ENCODE measurements around the gene GEN1. TPM values are rescaled to one million over a fixed set of nuclear protein-coding genes. Genes with fewer than 3 reads are reported as not detected.

GEN1 gene
- total and polyA plus RNA-seq, 10 of the 15 experiments (the other 5 are each of a cell fraction or from before 2014, with no cell fraction given) = 6.0 to 49.6 (median 36.0) TPM

DNA sequence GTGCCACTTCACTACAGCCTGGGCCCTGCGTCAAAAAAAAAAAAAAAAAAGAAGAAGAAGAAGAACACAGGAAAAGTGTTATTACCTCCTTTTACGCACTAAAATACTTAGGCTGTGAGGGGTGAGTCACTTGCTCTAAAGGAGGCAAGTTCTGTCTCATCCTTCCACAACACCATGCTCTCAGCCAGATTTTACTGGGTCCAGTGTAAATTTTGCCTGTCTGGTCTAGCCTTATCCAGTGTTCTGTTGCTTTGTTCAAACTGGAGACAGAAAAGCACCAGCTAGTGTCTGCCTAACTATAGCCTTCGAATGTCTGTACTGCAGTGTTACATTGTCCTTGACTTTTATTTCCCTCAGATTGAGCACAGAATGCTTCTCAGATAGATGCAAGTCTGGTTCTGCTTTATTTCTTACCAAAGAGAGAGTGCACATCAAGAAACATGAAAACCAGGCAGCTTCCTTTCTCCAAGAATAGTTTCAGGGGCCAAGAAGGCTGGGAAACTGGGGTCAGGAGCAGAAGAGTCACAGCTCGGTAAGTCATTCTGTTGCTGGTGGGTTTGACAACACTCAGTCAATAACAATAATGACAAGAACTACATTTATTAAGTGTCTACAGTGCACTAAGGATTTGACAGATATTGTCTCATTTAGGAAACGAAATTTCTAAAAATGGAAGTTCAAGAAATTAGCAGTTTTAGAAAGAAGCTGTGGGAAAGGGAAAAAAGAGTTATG, 59.2 kb downstream of the GEN1 start:
- WGBS (ENCODE audit: insufficient coverage, insufficient replicate concordance, low lambda C conversion rate, missing lambda C conversion rate) = 2% methylated on average over 4 of the region's 5 CpGs
- DNase-seq (ENCODE audit: low read depth, low spot score) (no peak), ATAC-seq (peak; percentile 63), FAIRE-seq (peak; percentile 44)
- CTCF ChIA-PET = interaction anchor here (0.8 to 5.9 kb wide), 11 partner anchors 9 to 747 kb away, joined by 3 to 68 read pairs (median 5); partner anchors contain the start of genes GEN1 and RDH14
- Histone ChIP-seq H3K9me3 (replicated peaks; ENCODE audit: control insufficient read depth, insufficient read depth, low read length) (no peaks in the 10 kb centered on the region), H3K4me1 (ENCODE audit: control insufficient read depth, insufficient read depth, low read length) (peaks cover 36% of the 10 kb centered on the region), H2AFZ (ENCODE audit: control insufficient read depth, low read depth, low read length) (peak overlapping the region; percentile 35), H3K4me3 (0 out of 2 replicates have a peak overlapping the region, but pooled peaks have one; percentile 11), H3K79me2 (ENCODE audit: control insufficient read depth, insufficient read depth, low read length) (no peaks in the 10 kb centered on the region), H3K36me3 (ENCODE audit: control insufficient read depth in 2 of 2, insufficient read depth in 2 of 2, low read length in 1 of 2) (no peaks in the 10 kb centered on the region), H4K20me1 (ENCODE audit: control insufficient read depth, insufficient read depth) (no peaks in the 10 kb centered on the region), H3K9ac (ENCODE audit: control insufficient read depth, insufficient read depth, low read length) (peak overlapping the region; percentile 16), H3K27ac (ENCODE audit: control insufficient read depth, insufficient read depth) (peak overlapping the region; percentile 81), H3K4me2 (ENCODE audit: control insufficient read depth, insufficient read depth) (peak overlapping the region; percentile 32), H3K27me3 (replicated peaks in 1 of 2; ENCODE audit: control insufficient read depth in 2 of 2, insufficient read depth in 2 of 2, low read length in 1 of 2) (no peaks in the 10 kb centered on the region)
- intact Hi-C loops (cut with micrococcal nuclease; ENCODE audit: unreplicated experiment) = loop anchor here (1.0 to 10.0 kb wide), 3 partner anchors 9 to 1158 kb away; no protein-coding TSS in a partner anchor
- POLR2A ChIA-PET = interaction anchor here (0.8 to 7.1 kb wide), 6 partner anchors 9 to 62 kb away, joined by 4 to 108 read pairs (median 18); partner anchors contain the start of genes GEN1 and SMC6
- no TSS peak for BruUV-seq (replicated peaks)
- RAD21 ChIA-PET (ENCODE audit: unreplicated experiment) = interaction anchor here (0.7 to 6.3 kb wide), 11 partner anchors 8 to 93 kb away, joined by 3 to 54 read pairs (median 9); no protein-coding TSS in a partner anchor
- SMC1A ChIA-PET (ENCODE audit: uncharacterized antibody, unreplicated experiment) = interaction anchor here (1.1 to 6.5 kb wide), 13 partner anchors 10 to 1159 kb away, joined by 3 to 145 read pairs (median 8); no protein-coding TSS in a partner anchor
- in situ Hi-C loops (cut with MboI) = no loop called here
- TF ChIP-seq DPF2 (IDR thresholded peaks at IDR 0.05) (no peak), YBX1 (IDR thresholded peaks at IDR 0.05) (no peak), ZNF384 (IDR thresholded peaks at IDR 0.05; ENCODE audit: borderline replicate concordance, low read depth, low read length) (peak; percentile 34; the same call in 1 of the 2 replicates), TBL1XR1 (IDR thresholded peaks at IDR 0.05; ENCODE audit: low read depth, low read length) (no peak), MTA3 (IDR thresholded peaks at IDR 0.05; ENCODE audit: borderline replicate concordance, low read length) (0 out of 2 replicates have a peak, but pooled peaks have one; percentile 26), BACH1 (IDR thresholded peaks at IDR 0.05; ENCODE audit: borderline replicate concordance) (no peak), ZBED1 (IDR thresholded peaks at IDR 0.05; ENCODE audit: borderline replicate concordance) (0 out of 2 replicates have a peak, but pooled peaks have one; percentile 21)
